ENCODE measurements around the gene ACER2. TPM values are rescaled to one million over a fixed set of nuclear protein-coding genes. Genes with fewer than 3 reads are reported as not detected.

Gene ACER2
- total RNA-seq, 4 donors from 2014 or later, result 29.4 to 46.7 (median 32.5) TPM

Other genes starting within 250 kb of the ACER2 start
- 100 to 1,000 TPM; 111 to 309 (median 167) TPM for gene DENND4C, start 178.3 kb upstream of the ACER2 start, total RNA-seq
- 1,000 to 10,000 TPM; 1,134 to 1,564 (median 1,325) TPM for gene RPS6, start 28.8 kb upstream of the ACER2 start, total RNA-seq

Data from subcutaneous adipose tissue (tissue), 4 donors.